Cardiac muscle cell (in vitro differentiated cells and primary cell): Measurements from ENCODE around the gene KIDINS220. TPM values are rescaled to one million over a fixed set of nuclear protein-coding genes. Genes with fewer than 3 reads are reported as not detected.

Source experiments
- DNase-seq, 2 donors: peaks; one replicate each; pipeline versions ENCODE4 v3.0.0 to v3.0.0-alpha.2; 2010 to 2017; ENCODE audit warnings: low read depth in 1 of 2, low spot score in 1 of 2
- H3K27ac ChIP-seq: fragments of 200-600 bp; sonication (generic); 2 replicates; pipeline ENCODE4 v1.5.1; 2016
- H3K27me3 ChIP-seq: fragments of 200-600 bp; sonication (generic); 2 replicates; pipeline ENCODE4 v1.6.0; 2016; ENCODE audit warnings: control low read depth
- H3K36me3 ChIP-seq: fragments of 200-600 bp; sonication (generic); 2 replicates; pipeline ENCODE4 v1.5.1; 2016; ENCODE audit warnings: control low read depth
- H3K4me1 ChIP-seq: fragments of 200-600 bp; sonication (generic); 2 replicates; pipeline ENCODE4 v1.8.1; 2017; ENCODE audit warnings: low read depth, mild to moderate bottlenecking, mixed run types
- H3K4me3 ChIP-seq: fragments of 200-600 bp; sonication (generic); 2 replicates; pipeline ENCODE4 v1.5.1; 2016; ENCODE audit warnings: mild to moderate bottlenecking
- H3K9me3 ChIP-seq: fragments of 200-600 bp; sonication (generic); 2 replicates; pipeline ENCODE4 v1.5.1; 2017; ENCODE audit warnings: low read depth, mild to moderate bottlenecking, control low read depth
- polyA plus RNA-seq: library from polyadenylated mRNA; unstranded; fragments of >200 nt; fragmentation: Nextera tagmentation; extraction: Ambion mirVana; gene quantifications from 2 replicates; pipeline ENCODE4 v1.2.1, GENCODE V29; 2016
- total RNA-seq: library from RNA; depleted of rRNA; stranded (reverse); fragments of >200 nt; gene quantifications from 2 replicates; pipeline ENCODE4 v1.2.3, GENCODE V29; 2016
- TF ChIP-seq, protein P1 (sequence below): IDR thresholded peaks from 2 replicates; pipeline ENCODE4 v1.5.1; 2012; ENCODE audit warnings: low read depth, mild to moderate bottlenecking, low read length

Gene KIDINS220
- total and polyA plus RNA-seq, 2 experiments from 2014 or later: 43.0 to 127 TPM

DNA sequence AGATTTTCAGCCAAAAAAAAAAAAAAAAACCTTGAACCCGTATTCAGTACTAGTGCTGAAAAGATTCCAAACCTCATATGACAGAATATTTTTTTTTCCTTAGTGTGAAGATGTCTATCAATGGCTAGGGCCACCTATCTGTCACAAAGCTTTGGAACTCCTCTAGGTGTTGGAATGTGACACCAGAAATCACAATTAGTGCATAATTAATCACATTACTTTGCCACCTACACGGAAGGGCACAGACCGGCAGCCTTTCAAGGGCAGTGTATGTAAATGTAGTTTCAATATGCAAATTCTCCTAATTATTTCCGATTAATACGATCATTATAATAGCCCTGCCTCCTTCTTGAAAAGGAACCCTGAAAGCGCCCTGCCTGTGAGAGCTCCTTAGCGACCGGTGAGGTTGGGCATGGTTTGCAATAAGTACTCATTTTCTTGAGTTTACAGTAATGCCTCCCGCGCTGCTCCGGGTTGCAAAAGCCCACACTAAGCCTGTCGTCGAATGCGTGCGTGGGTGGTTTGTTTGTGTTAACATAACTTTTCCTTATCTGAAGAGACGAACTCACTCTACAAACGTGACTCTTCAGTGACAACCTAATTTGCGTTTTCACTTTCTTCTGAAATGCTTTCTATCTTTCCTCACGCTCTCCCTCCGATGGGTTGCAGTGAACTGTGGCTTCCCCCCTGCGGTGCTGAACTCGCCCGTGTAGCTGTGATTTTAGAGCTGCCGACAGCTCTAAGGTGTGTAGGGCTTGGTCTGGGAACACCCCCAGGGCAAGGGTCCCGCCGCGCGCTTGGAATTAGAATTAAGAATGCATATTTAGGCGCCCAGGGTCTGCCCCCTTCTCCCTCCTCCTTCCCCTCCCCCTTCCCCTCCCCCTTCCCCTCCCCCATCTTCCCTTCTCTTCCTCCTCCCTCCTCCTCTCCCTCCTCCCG lies 156.3 kb downstream of the KIDINS220 start:
- DNase-seq: peak; percentile 87 to 89

DNA sequence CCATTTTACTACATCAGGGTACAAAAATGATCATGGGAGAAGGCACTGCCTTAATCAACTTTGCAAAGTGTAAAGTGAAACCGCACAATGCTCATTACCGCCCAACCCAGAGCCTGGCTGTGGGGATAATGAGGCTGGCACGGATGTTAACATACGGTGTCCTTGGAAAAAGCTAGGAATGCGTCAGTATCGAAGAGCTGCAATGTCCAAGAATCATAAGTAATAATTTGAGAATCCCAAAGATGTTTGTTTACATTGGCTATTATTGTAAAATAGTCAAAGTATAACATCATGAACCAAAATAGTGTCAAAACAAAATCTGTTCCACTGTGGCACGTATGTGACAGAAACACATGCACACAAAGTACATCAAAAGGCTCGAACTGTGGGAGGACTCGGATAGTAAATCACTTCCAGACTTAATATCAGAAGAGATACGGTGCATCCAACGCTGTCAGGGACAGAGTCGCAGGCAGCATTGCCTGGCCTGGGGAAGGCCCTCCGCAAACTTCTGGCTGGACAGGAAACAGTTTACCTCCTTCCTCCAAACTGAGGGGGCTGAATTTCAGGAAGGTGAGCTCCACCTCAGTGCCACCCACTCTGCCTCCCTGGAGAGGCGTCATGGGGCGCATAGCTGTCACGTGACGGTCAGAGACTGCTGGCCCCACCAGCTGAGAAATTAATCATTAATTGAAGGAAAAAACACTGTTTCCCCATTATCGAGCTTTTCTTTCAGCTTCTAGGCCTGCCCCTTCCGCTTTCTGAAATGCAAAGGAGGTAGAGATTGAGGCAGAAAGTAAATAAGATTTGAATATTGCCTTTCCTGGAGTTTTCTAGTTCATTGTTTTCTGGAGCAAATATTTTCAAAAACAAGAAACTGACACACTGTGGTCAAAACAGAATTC lies 157.3 kb downstream of the KIDINS220 start:
- Histone ChIP-seq H3K27me3 (no peaks in the 10 kb centered on the region), H3K4me3 (peak overlapping the region; percentile 38), H3K9me3 (no peaks in the 10 kb centered on the region), H3K36me3 (no peaks in the 10 kb centered on the region), H3K27ac (peak overlapping the region; percentile 100), H3K4me1 (peaks cover 29% of the 10 kb centered on the region)
- DNase-seq: peak; percentile 29 to 56
- TF ChIP-seq, protein P1, sequence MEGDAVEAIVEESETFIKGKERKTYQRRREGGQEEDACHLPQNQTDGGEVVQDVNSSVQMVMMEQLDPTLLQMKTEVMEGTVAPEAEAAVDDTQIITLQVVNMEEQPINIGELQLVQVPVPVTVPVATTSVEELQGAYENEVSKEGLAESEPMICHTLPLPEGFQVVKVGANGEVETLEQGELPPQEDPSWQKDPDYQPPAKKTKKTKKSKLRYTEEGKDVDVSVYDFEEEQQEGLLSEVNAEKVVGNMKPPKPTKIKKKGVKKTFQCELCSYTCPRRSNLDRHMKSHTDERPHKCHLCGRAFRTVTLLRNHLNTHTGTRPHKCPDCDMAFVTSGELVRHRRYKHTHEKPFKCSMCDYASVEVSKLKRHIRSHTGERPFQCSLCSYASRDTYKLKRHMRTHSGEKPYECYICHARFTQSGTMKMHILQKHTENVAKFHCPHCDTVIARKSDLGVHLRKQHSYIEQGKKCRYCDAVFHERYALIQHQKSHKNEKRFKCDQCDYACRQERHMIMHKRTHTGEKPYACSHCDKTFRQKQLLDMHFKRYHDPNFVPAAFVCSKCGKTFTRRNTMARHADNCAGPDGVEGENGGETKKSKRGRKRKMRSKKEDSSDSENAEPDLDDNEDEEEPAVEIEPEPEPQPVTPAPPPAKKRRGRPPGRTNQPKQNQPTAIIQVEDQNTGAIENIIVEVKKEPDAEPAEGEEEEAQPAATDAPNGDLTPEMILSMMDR: no peak

More for the DNA sequence above, 156.3 kb downstream of the KIDINS220 start:
- peak overlapping the region; percentile 100 for H3K27ac ChIP-seq
- peaks cover 21% of the 10 kb centered on the region for H3K4me1 ChIP-seq
- H3K36me3 ChIP-seq: no peaks in the 10 kb centered on the region
- no peaks in the 10 kb centered on the region for H3K9me3 ChIP-seq
- peak overlapping the region; percentile 38 for H3K4me3 ChIP-seq
- no peaks in the 10 kb centered on the region for H3K27me3 ChIP-seq
- TF ChIP-seq, protein P1: no peak

DNA sequence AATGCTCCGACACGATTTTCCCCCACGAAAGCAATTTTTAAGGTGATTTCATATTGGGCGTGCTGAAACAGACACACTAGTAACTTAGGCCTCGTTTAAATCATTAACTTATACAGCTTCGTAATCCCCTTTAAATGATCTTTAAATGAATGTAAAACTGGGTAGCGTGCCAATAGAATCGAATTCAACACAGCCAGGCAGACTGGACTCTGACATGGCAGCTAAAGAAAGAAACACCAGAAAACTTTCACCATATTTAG lies 157.9 kb downstream of the KIDINS220 start:
- Histone ChIP-seq H3K4me1 (peaks cover 29% of the 10 kb centered on the region), H3K27me3 (no peaks in the 10 kb centered on the region), H3K9me3 (no peaks in the 10 kb centered on the region), H3K27ac (peak overlapping the region; percentile 100), H3K4me3 (peak overlapping the region; percentile 38), H3K36me3 (no peaks in the 10 kb centered on the region)
- DNase-seq: no peak
- TF ChIP-seq, protein P1: no peak

Other genes starting within 250 kb of the KIDINS220 start
- gene ID2, start 155.6 kb downstream of the KIDINS220 start, total RNA-seq: 626 and 780 TPM in 2 replicates
- 409 and 527 TPM in 2 replicates for gene ID2, start 155.6 kb downstream of the KIDINS220 start, polyA plus RNA-seq
- 15.6 and 38.2 TPM in 2 replicates for gene MBOAT2, start 166.1 kb upstream of the KIDINS220 start, total RNA-seq
- gene MBOAT2, start 166.1 kb upstream of the KIDINS220 start, polyA plus RNA-seq: 58.3 and 92.5 TPM in 2 replicates